ENCODE results near the gene PCGF5.
"Not testable (repeated sequence)": the region's sequence is repeated elsewhere in the genome, so short reads cannot be mapped to it uniquely, and the experiment has no call there.

The PCGF5 gene

GRCh38 chr10:91323293-91323905 is 102.9 kb downstream of the PCGF5 start:
- DNase-seq (ENCODE audit: low read depth in 2 of 2, low spot score in 1 of 2) = not testable (repeated sequence)

- DNase-seq (ENCODE audit: low read depth in 2 of 2, low spot score in 1 of 2) = no peak
Measured at GRCh38 chr10:91328320-91328984, 108.0 kb downstream of the PCGF5 start.

Measured in stimulated activated CD8-positive, alpha-beta memory T cell treated with anti-CD3 and anti-CD28 coated beads, Interleukin-4, amount 100 ng/mL, for 4 hours (primary cell).